SK-N-SH (cell line): ENCODE data around the gene ADPRHL1. TPM values are rescaled to one million over a fixed set of nuclear protein-coding genes. Genes with fewer than 3 reads are reported as not detected.

ENCODE experiments used
- CHD2 ChIP-seq: fragments of 150-350 bp; IDR thresholded peaks from 2 replicates; pipeline ENCODE4 v1.6.1; 2018; ENCODE audit warnings: low read length; ENCODE audit not compliant: partially characterized antibody
- ELF1 ChIP-seq: IDR thresholded peaks from 2 replicates; pipeline ENCODE4 v1.4.0; 2012
- EP300 ChIP-seq, 2 experiments: IDR thresholded peaks; 2 replicates each; pipeline versions ENCODE4 v1.4.0 to v1.6.1; 2012; ENCODE audit warnings: borderline replicate concordance in 1 of 2, low read depth in 1 of 2, low read length in 1 of 2
- EZH2phosphoT487 ChIP-seq: fragments of 200-600 bp; sonication (generic); IDR thresholded peaks from 2 replicates; pipeline ENCODE4 v1.6.1; 2017; ENCODE audit warnings: low read depth, mixed run types, mild to moderate bottlenecking, antibody characterized with exemption, moderate library complexity, borderline replicate concordance
- FOSL2 ChIP-seq: IDR thresholded peaks from 2 replicates; pipeline ENCODE4 v1.4.0; 2012; ENCODE audit warnings: low read depth, mild to moderate bottlenecking, moderate library complexity, borderline replicate concordance
- FOXJ3 ChIP-seq: sonication (generic); formaldehyde crosslinking; IDR thresholded peaks from 2 replicates; pipeline ENCODE4 v1.5.1; 2020; ENCODE audit warnings: mild to moderate bottlenecking, missing genetic modification reagents
- FOXM1 ChIP-seq: IDR thresholded peaks from 2 replicates; pipeline ENCODE4 v1.4.0; 2012; ENCODE audit warnings: low read depth, mild to moderate bottlenecking
- GABPA ChIP-seq: IDR thresholded peaks from 2 replicates; pipeline ENCODE4 v1.4.0; 2012; ENCODE audit warnings: low read depth, mild to moderate bottlenecking
- GATA2 ChIP-seq: sonication (generic); formaldehyde crosslinking; IDR thresholded peaks from 2 replicates; pipeline ENCODE4 v1.5.0; 2020; ENCODE audit warnings: mild to moderate bottlenecking, missing genetic modification reagents
- JUND ChIP-seq: IDR thresholded peaks from 2 replicates; pipeline ENCODE4 v1.4.0; 2012
- MEF2A ChIP-seq: IDR thresholded peaks from 2 replicates; pipeline ENCODE4 v1.4.0; 2012; ENCODE audit warnings: low read depth, borderline replicate concordance
- MXI1 ChIP-seq: IDR thresholded peaks from 2 replicates; pipeline ENCODE4 v1.6.1; 2012; ENCODE audit warnings: mild to moderate bottlenecking, low read depth, low read length, improper control_type of control experiment
- NFIC ChIP-seq: IDR thresholded peaks from 2 replicates; pipeline ENCODE4 v1.4.0; 2012; ENCODE audit warnings: borderline replicate concordance
- NRF1 ChIP-seq: IDR thresholded peaks from 2 replicates; pipeline ENCODE4 v1.6.1; 2012; ENCODE audit warnings: low read depth, mild to moderate bottlenecking, low read length
- POLR2AphosphoS5 ChIP-seq: IDR thresholded peaks from 2 replicates; pipeline ENCODE4 v1.6.1; 2012; ENCODE audit warnings: low read depth, low read length
- RFX5 ChIP-seq: IDR thresholded peaks from 2 replicates; pipeline ENCODE4 v1.6.1; 2012; ENCODE audit warnings: mild to moderate bottlenecking, improper control_type of control experiment, low read length
- SIN3A ChIP-seq: IDR thresholded peaks from 2 replicates; pipeline ENCODE4 v1.6.1; 2012; ENCODE audit warnings: low read depth, mild to moderate bottlenecking, low read length, moderate library complexity, borderline replicate concordance
- SMC3 ChIP-seq: IDR thresholded peaks from 2 replicates; pipeline ENCODE4 v1.6.1; 2012; ENCODE audit warnings: low read depth, low read length, improper control_type of control experiment
- TCF12 ChIP-seq: IDR thresholded peaks from 2 replicates; pipeline ENCODE4 v1.4.0; 2012
- TEAD4 ChIP-seq: IDR thresholded peaks from 2 replicates; pipeline ENCODE4 v1.4.0; 2012; ENCODE audit warnings: mild to moderate bottlenecking, borderline replicate concordance; ENCODE audit not compliant: insufficient read depth
- YY1 ChIP-seq: IDR thresholded peaks from 2 replicates; pipeline ENCODE4 v1.4.0; 2012; ENCODE audit warnings: low read depth, mild to moderate bottlenecking
- polyA plus RNA-seq, 3 experiments: library from polyadenylated mRNA; depleted of rRNA; stranded (reverse); fragments of >200 nt; gene quantifications; 2 replicates each; pipeline ENCODE4 v1.2.3, GENCODE V29; 2012
- TF ChIP-seq, protein P1 (sequence below): IDR thresholded peaks from 2 replicates; pipeline ENCODE4 v1.4.0; 2012; ENCODE audit warnings: low read depth, borderline replicate concordance
- TF ChIP-seq, protein P2 (sequence below): IDR thresholded peaks from 2 replicates; pipeline ENCODE4 v1.4.0; 2012; ENCODE audit warnings: low read depth
- TF ChIP-seq, protein P3 (sequence below): fragments of 200-600 bp; sonication (generic); IDR thresholded peaks from 2 replicates; pipeline ENCODE4 v1.6.1; 2017; ENCODE audit warnings: antibody characterized with exemption, mild to moderate bottlenecking, moderate library complexity
- TF ChIP-seq, protein P4 (sequence below): fragments of 150-350 bp; IDR thresholded peaks from 2 replicates; pipeline ENCODE4 v1.6.1; 2017; ENCODE audit warnings: antibody characterized with exemption, low read length, low read depth, borderline replicate concordance
- TF ChIP-seq, protein P5 (sequence below): IDR thresholded peaks from 2 replicates; pipeline ENCODE4; 2012
- TF ChIP-seq, protein P6 (sequence below): fragments of 150-350 bp; IDR thresholded peaks from 2 replicates; pipeline ENCODE4 v1.6.1; 2016; ENCODE audit warnings: mild to moderate bottlenecking, low read depth, low read length

The ADPRHL1 gene
- polyA plus RNA-seq, 1 of the 3 experiments (the other 2 are of a cell fraction): 1.0 TPM

DNA sequence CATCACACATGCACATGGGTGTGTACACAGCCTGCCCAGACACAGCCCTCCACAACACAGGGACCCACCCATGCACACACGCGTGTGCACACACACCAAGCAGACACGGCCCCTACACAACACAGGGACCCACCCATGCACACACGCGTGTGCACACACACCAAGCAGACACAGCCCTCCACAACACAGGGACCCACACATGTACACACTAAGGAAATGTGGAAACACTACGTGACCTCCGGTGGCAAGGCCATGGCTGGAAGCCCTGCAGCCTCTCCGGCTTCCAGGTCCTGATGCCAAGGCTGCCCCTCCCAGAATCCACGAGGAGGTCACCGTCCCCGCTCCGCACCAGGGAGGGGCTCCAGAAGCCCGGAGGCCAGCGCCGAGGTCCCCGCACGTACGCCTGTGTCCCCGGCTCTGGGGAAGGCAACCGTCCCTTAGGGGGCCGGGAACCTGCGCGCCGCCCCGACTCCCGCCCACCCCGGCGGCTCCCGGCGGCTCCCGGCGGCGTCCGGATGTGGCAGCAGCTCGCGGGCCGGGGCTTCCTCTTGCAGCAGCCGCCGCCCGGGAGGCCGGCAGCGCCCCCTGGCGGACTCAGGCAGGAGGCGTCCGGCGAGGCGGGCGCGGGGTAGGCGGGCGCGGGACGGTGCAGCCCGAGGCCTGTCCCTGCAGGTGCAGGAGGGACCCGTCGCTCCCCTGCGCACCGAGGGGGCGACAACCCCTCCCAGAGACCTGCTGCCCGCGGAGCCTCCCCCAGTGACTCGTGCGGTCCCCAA lies 59.5 kb downstream of the ADPRHL1 start (continued):
- TF ChIP-seq, protein P1, sequence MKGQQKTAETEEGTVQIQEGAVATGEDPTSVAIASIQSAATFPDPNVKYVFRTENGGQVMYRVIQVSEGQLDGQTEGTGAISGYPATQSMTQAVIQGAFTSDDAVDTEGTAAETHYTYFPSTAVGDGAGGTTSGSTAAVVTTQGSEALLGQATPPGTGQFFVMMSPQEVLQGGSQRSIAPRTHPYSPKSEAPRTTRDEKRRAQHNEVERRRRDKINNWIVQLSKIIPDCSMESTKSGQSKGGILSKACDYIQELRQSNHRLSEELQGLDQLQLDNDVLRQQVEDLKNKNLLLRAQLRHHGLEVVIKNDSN: no peak
- no peak for TF ChIP-seq EZH2phosphoT487
- no peak for TF ChIP-seq FOXJ3 (CRISPR knock-in tag)
- TF ChIP-seq FOXM1: no peak
- no peak for TF ChIP-seq FOSL2
- no peak for TF ChIP-seq SIN3A
- no peak for TF ChIP-seq GATA2 (CRISPR knock-in tag)
- TF ChIP-seq POLR2AphosphoS5: no peak
- peak; percentile 23; the same call in 1 of the 2 replicates for TF ChIP-seq MXI1
- TF ChIP-seq EP300 (IDR thresholded peaks at IDR 0.05; ENCODE audit: borderline replicate concordance in 1 of 2, low read depth in 1 of 2, low read length in 1 of 2): no peak
- peak; percentile 73 for TF ChIP-seq SMC3
- no peak for TF ChIP-seq CHD2
- TF ChIP-seq NRF1: no peak
- TF ChIP-seq, protein P2, sequence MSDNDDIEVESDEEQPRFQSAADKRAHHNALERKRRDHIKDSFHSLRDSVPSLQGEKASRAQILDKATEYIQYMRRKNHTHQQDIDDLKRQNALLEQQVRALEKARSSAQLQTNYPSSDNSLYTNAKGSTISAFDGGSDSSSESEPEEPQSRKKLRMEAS: peak; percentile 17; the same call in 1 of the 2 replicates
- TF ChIP-seq TEAD4: no peak
- TF ChIP-seq NFIC: no peak
- TF ChIP-seq TCF12: no peak
- no peak for TF ChIP-seq MEF2A
- TF ChIP-seq, protein P3, sequence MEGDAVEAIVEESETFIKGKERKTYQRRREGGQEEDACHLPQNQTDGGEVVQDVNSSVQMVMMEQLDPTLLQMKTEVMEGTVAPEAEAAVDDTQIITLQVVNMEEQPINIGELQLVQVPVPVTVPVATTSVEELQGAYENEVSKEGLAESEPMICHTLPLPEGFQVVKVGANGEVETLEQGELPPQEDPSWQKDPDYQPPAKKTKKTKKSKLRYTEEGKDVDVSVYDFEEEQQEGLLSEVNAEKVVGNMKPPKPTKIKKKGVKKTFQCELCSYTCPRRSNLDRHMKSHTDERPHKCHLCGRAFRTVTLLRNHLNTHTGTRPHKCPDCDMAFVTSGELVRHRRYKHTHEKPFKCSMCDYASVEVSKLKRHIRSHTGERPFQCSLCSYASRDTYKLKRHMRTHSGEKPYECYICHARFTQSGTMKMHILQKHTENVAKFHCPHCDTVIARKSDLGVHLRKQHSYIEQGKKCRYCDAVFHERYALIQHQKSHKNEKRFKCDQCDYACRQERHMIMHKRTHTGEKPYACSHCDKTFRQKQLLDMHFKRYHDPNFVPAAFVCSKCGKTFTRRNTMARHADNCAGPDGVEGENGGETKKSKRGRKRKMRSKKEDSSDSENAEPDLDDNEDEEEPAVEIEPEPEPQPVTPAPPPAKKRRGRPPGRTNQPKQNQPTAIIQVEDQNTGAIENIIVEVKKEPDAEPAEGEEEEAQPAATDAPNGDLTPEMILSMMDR: peak; percentile 60
- TF ChIP-seq, protein P4, sequence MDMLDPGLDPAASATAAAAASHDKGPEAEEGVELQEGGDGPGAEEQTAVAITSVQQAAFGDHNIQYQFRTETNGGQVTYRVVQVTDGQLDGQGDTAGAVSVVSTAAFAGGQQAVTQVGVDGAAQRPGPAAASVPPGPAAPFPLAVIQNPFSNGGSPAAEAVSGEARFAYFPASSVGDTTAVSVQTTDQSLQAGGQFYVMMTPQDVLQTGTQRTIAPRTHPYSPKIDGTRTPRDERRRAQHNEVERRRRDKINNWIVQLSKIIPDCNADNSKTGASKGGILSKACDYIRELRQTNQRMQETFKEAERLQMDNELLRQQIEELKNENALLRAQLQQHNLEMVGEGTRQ: no peak
- TF ChIP-seq, protein P5, sequence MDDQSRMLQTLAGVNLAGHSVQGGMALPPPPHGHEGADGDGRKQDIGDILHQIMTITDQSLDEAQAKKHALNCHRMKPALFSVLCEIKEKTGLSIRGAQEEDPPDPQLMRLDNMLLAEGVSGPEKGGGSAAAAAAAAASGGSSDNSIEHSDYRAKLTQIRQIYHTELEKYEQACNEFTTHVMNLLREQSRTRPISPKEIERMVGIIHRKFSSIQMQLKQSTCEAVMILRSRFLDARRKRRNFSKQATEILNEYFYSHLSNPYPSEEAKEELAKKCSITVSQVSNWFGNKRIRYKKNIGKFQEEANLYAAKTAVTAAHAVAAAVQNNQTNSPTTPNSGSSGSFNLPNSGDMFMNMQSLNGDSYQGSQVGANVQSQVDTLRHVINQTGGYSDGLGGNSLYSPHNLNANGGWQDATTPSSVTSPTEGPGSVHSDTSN: no peak
- TF ChIP-seq JUND: no peak
- TF ChIP-seq GABPA: peak; percentile 63
- TF ChIP-seq, protein P6, sequence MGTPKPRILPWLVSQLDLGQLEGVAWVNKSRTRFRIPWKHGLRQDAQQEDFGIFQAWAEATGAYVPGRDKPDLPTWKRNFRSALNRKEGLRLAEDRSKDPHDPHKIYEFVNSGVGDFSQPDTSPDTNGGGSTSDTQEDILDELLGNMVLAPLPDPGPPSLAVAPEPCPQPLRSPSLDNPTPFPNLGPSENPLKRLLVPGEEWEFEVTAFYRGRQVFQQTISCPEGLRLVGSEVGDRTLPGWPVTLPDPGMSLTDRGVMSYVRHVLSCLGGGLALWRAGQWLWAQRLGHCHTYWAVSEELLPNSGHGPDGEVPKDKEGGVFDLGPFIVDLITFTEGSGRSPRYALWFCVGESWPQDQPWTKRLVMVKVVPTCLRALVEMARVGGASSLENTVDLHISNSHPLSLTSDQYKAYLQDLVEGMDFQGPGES: no peak
- TF ChIP-seq ELF1: no peak
- no peak for TF ChIP-seq RFX5
- TF ChIP-seq YY1: no peak
